Endometrial microvascular endothelial cells (primary cell): ENCODE results near the gene AZIN2. TPM values are rescaled to one million over a fixed set of nuclear protein-coding genes. Genes with fewer than 3 reads are reported as not detected.
"Not testable (repeated sequence)": the region's sequence is repeated elsewhere in the genome, so short reads cannot be mapped to it uniquely, and the experiment has no call there.

ENCODE experiments used
- in situ Hi-C: cut with HindIII; loops from 2 replicates; pipeline ENCODE4 v1.10.0; 2017; ENCODE audit warnings: low sequenced_read_pairs, low pct_unique_long_range_greater_than_20kb; ENCODE audit errors: inconsistent ontology term
- total RNA-seq: library from RNA; depleted of rRNA; stranded (reverse); fragments of >200 nt; gene quantifications from one replicate; pipeline ENCODE4 v1.2.3, GENCODE V29; 2015; ENCODE audit errors: inconsistent ontology term

AZIN2 gene
- total RNA-seq, 1 donor from 2014 or later: not detected

GRCh38 chr1:33055210-33056008 is 25.5 kb upstream of the AZIN2 start:
- in situ Hi-C loops: no loop called here

GRCh38 chr1:33056426-33056825 is 24.5 kb upstream of the AZIN2 start:
- in situ Hi-C loops: no loop called here

- in situ Hi-C loops: no loop called here
These were observed 23.9 kb upstream of the AZIN2 start for GRCh38 chr1:33057095-33057494.

- in situ Hi-C loops: no loop called here
These were observed 20.3 kb upstream of the AZIN2 start for GRCh38 chr1:33060579-33061083.

- in situ Hi-C loops: no loop called here
These were observed 19.1 kb upstream of the AZIN2 start for GRCh38 chr1:33061834-33062233.

GRCh38 chr1:33064284-33064683 is 16.7 kb upstream of the AZIN2 start:
- in situ Hi-C loops: not testable (repeated sequence)

- in situ Hi-C loops: no loop called here
These were observed 15.7 kb upstream of the AZIN2 start for GRCh38 chr1:33065301-33065700.

- in situ Hi-C loops: not testable (repeated sequence)
These were observed 14.5 kb upstream of the AZIN2 start for GRCh38 chr1:33066477-33066876.

- in situ Hi-C loops: not testable (repeated sequence)
These were observed 12.8 kb upstream of the AZIN2 start for GRCh38 chr1:33068108-33068507.

GRCh38 chr1:33070628-33071027 is 10.3 kb upstream of the AZIN2 start:
- in situ Hi-C loops: no loop called here

- in situ Hi-C loops: no loop called here
These were observed 8.2 kb upstream of the AZIN2 start for GRCh38 chr1:33072707-33073106.

- in situ Hi-C loops: no loop called here
These were observed 6.6 kb upstream of the AZIN2 start for GRCh38 chr1:33074193-33074945.

GRCh38 chr1:33078030-33078591 is 2.8 kb upstream of the AZIN2 start:
- in situ Hi-C loops: no loop called here

- in situ Hi-C loops: no loop called here
These were observed 580 bp upstream of the AZIN2 start for GRCh38 chr1:33080373-33080772.

GRCh38 chr1:33081554-33082305 is 777 bp downstream of the AZIN2 start:
- in situ Hi-C loops: no loop called here

GRCh38 chr1:33082575-33083108 is 1.7 kb downstream of the AZIN2 start:
- in situ Hi-C loops: no loop called here

GRCh38 chr1:33085332-33085731 is 4.4 kb downstream of the AZIN2 start:
- in situ Hi-C loops: no loop called here

- in situ Hi-C loops: no loop called here
These were observed 5.5 kb downstream of the AZIN2 start for GRCh38 chr1:33086384-33086850.

GRCh38 chr1:33087677-33088076 is 6.7 kb downstream of the AZIN2 start:
- in situ Hi-C loops: no loop called here
